ENCODE measurements around the gene NPBWR2. TPM values are rescaled to one million over a fixed set of nuclear protein-coding genes. Genes with fewer than 3 reads are reported as not detected.

The NPBWR2 gene
- not detected in 2 replicates for total RNA-seq

GRCh38 chr20:64106981-64107735 is at the start of gene NPBWR2:
TSS of gene NPBWR2 (minus strand) at chr20:64107565. CDS start at chr20:64106831, 734 bp downstream.

GRCh38 chr20:64083804-64084684 is 23.3 kb downstream of the NPBWR2 start, which contains the start of gene LKAAEAR1:
TSS of gene LKAAEAR1 (minus strand) at chr20:64084398. CDS start at chr20:64084219, 179 bp downstream.

GRCh38 chr20:64080013-64080812 is 27.2 kb downstream of the NPBWR2 start, which contains the start of gene OPRL1:
TSS of gene OPRL1 (plus strand) at chr20:64080082. CDS start at chr20:64092721, 12,639 bp downstream.

GRCh38 chr20:64079273-64080012 is 27.9 kb downstream of the NPBWR2 start, which contains the start of gene RGS19:
TSS of gene RGS19 (minus strand) at chr20:64079518. CDS start at chr20:64076886, 2,632 bp downstream.

GRCh38 chr20:64062596-64063388 is 44.6 kb downstream of the NPBWR2 start, which contains the start of gene TCEA2:
TSS of gene TCEA2 (plus strand) at chr20:64063198. CDS start at chr20:64063313, 115 bp downstream.

Other genes starting within 250 kb of the NPBWR2 start
- not detected in 2 replicates for gene ABHD16B, start 246.1 kb downstream of the NPBWR2 start, total RNA-seq
- 129 and 137 TPM in 2 replicates for gene TPD52L2, start 242.3 kb downstream of the NPBWR2 start, total RNA-seq
- gene DNAJC5, start 212.4 kb downstream of the NPBWR2 start, total RNA-seq: 29.1 and 43.6 TPM in 2 replicates
- 16.5 TPM in 2 replicates for gene UCKL1, start 151.1 kb downstream of the NPBWR2 start, total RNA-seq
- 14.5 and 15.2 TPM in 2 replicates for gene ZNF512B, start 137.6 kb downstream of the NPBWR2 start, total RNA-seq
- gene SAMD10, start 127.9 kb downstream of the NPBWR2 start, total RNA-seq: 0.09 and 0.12 TPM in 2 replicates
- gene PRPF6, start 126.4 kb downstream of the NPBWR2 start, total RNA-seq: 35.1 and 37.5 TPM in 2 replicates
- 0.12 and 0.68 TPM in 2 replicates for gene C20orf204, start 71.4 kb downstream of the NPBWR2 start, total RNA-seq
- 0.58 and 0.77 TPM in 2 replicates for gene SOX18, start 57.9 kb downstream of the NPBWR2 start, total RNA-seq
- 31.0 and 33.0 TPM in 2 replicates for gene TCEA2, start 44.4 kb downstream of the NPBWR2 start, total RNA-seq
- gene RGS19, start 28.0 kb downstream of the NPBWR2 start, total RNA-seq: 7.9 and 19.7 TPM in 2 replicates
- 0.93 and 0.94 TPM in 2 replicates for gene OPRL1, start 27.5 kb downstream of the NPBWR2 start, total RNA-seq
- gene LKAAEAR1, start 23.2 kb downstream of the NPBWR2 start, total RNA-seq: not detected in 2 replicates
- not detected in 2 replicates for gene MYT1, start 56.9 kb upstream of the NPBWR2 start, total RNA-seq
- 26.3 and 31.2 TPM in 2 replicates for gene PCMTD2, start 148.2 kb upstream of the NPBWR2 start, total RNA-seq

All from pericardium fibroblast (primary cell).